Measurements from ENCODE around the gene NECTIN2.

DNA sequence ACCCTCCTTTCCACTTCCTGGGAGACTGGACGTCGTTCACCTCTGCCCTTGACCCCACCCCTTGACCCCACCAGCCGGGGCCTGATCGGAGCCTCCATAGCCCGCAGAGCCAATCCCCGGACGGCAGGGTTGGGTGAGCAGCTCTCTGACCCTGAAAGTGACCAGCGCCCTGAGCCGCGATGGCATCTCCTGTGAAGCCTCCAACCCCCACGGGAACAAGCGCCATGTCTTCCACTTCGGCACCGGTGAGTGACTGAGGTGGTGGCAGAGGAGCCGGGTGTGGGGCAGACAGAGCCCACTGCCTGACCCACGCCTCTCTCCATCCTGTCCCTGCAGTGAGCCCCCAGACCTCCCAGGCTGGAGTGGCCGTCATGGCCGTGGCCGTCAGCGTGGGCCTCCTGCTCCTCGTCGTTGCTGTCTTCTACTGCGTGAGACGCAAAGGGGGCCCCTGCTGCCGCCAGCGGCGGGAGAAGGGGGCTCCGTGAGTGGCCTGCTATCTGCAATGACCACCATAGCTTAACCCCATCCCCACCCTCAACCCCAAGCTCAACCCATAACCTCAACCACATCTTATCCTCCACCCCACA lies 26.8 kb upstream of the NECTIN2 start:
- TF ChIP-seq, protein P1, sequence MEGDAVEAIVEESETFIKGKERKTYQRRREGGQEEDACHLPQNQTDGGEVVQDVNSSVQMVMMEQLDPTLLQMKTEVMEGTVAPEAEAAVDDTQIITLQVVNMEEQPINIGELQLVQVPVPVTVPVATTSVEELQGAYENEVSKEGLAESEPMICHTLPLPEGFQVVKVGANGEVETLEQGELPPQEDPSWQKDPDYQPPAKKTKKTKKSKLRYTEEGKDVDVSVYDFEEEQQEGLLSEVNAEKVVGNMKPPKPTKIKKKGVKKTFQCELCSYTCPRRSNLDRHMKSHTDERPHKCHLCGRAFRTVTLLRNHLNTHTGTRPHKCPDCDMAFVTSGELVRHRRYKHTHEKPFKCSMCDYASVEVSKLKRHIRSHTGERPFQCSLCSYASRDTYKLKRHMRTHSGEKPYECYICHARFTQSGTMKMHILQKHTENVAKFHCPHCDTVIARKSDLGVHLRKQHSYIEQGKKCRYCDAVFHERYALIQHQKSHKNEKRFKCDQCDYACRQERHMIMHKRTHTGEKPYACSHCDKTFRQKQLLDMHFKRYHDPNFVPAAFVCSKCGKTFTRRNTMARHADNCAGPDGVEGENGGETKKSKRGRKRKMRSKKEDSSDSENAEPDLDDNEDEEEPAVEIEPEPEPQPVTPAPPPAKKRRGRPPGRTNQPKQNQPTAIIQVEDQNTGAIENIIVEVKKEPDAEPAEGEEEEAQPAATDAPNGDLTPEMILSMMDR (IDR thresholded peaks at IDR 0.05) = no peak
- TF ChIP-seq EZH2phosphoT487 (IDR thresholded peaks at IDR 0.05) (no peak), EZH2 (IDR thresholded peaks at IDR 0.05) (no peak)
